ENCODE measurements around the gene PYCARD. TPM values are rescaled to one million over a fixed set of nuclear protein-coding genes. Genes with fewer than 3 reads are reported as not detected.

PYCARD gene
- polyA plus RNA-seq, 1 experiment = 21.8 TPM

DNA sequence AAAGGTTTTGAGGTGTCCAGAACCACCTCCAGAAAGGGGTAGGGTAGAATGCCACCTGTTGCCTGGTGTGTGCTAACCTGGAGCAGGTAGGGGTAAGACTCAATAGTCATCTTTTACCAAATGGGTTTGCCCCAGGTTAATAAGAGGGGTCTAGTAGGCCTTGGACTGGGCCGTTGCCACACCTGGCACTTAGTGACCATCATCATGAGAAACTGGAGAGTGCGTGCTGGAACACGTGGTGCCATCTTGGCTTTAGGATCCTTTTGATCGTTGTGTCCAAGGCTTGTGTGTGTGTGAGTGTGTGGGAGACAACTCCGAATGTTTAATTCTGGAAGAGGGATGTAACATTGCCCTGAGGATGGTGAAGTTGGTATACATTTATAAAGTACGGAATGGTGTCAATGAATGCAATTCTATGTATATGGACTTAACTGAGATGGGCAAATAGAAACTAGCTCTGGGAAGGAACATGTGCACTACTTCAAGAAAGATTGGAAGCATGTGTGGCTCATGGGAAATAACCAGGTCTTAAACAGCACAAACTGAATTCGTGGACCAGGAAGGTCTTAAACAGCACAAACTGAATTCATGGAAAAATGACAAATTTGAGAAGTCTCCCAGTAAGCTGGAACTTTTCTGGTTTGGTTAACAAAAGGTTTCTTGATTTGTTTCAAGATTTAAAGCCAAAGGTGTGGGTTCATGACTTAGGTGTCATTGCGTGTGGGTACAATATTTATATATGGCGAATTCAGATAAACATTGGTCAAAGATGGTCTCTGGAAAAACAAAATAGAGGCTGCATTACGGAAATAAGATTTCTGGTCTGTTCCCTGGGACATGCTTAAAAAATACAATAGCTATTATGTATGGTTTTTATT is 15.4 kb downstream of the PYCARD start:
- H3K27ac ChIP-seq (ENCODE audit: low read depth, low read length) = no peak overlapping the region
- CTCF ChIA-PET = interaction anchor here (0.6 to 1.0 kb wide), 3 partner anchors 45 to 264 kb away, joined by 3 read pairs; no protein-coding TSS in a partner anchor

DNA sequence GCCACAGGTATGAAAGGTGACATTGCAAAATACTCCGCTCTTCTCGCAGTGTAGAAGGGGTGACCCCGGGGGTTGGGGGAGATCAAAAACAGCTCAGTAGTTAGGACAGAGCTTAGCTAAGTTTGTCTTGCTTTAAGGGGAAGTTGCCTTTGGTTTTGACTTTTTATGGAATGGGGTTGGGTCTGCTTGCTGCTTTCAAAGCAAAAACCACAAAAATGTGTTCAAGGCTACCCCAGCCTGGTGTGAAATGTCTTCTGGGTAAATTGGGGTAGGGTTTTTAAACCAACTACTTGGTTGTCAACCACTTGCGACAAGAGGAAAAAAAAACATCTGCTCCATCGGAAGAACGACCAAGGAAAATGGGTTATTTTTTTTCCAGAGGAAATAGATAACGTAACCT is 16.4 kb downstream of the PYCARD start:
- Histone ChIP-seq H3K4me3 (ENCODE audit: low read depth, low read length) (no peak overlapping the region), H3K27ac (ENCODE audit: low read depth, low read length) (no peak overlapping the region), H3K9me3 (ENCODE audit: control insufficient read depth, insufficient read depth, low read length) (no peaks in the 10 kb centered on the region), H3K27me3 (ENCODE audit: control insufficient read depth, insufficient read depth, low read length) (no peaks in the 10 kb centered on the region)
- DNase-seq (ENCODE audit: low read depth, low spot score) = no peak
- ChIA-PET CTCF (no interaction called here), POLR2A (no interaction called here)
- TF ChIP-seq, protein P1, sequence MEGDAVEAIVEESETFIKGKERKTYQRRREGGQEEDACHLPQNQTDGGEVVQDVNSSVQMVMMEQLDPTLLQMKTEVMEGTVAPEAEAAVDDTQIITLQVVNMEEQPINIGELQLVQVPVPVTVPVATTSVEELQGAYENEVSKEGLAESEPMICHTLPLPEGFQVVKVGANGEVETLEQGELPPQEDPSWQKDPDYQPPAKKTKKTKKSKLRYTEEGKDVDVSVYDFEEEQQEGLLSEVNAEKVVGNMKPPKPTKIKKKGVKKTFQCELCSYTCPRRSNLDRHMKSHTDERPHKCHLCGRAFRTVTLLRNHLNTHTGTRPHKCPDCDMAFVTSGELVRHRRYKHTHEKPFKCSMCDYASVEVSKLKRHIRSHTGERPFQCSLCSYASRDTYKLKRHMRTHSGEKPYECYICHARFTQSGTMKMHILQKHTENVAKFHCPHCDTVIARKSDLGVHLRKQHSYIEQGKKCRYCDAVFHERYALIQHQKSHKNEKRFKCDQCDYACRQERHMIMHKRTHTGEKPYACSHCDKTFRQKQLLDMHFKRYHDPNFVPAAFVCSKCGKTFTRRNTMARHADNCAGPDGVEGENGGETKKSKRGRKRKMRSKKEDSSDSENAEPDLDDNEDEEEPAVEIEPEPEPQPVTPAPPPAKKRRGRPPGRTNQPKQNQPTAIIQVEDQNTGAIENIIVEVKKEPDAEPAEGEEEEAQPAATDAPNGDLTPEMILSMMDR (IDR thresholded peaks at IDR 0.05; ENCODE audit: low read depth, low read length) = no peak

More for the DNA sequence above, 15.4 kb downstream of the PYCARD start:
- TF ChIP-seq, protein P1 (IDR thresholded peaks at IDR 0.05; ENCODE audit: low read depth, low read length) = no peak
- no peak for DNase-seq (ENCODE audit: low read depth, low spot score)
- H3K4me3 ChIP-seq (ENCODE audit: low read depth, low read length) = no peak overlapping the region
- POLR2A ChIA-PET = interaction anchor here (0.6 to 1.1 kb wide), 3 partner anchors 11 to 518 kb away, joined by 3 to 4 read pairs (median 3); no protein-coding TSS in a partner anchor
- no peaks in the 10 kb centered on the region for H3K27me3 ChIP-seq (ENCODE audit: control insufficient read depth, insufficient read depth, low read length)
- no peaks in the 10 kb centered on the region for H3K9me3 ChIP-seq (ENCODE audit: control insufficient read depth, insufficient read depth, low read length)

DNA sequence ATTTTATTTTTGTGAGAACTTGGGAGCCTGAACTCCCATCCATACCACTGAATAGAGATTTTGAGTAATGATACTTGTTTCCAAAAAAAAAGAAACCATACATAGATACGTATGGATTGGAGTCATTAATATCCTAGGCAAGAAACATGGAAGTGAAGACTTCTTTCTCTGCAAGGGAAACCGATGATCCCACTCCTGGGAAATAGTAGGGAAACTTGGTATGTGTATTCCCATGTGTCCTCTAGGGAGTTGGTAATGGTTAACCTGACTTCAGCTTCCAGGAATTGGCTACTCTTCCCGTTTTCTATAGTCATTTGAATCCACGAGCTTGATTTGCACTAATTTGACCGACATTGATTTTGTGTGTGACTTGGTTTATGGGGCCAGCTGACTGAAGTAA is 17.2 kb downstream of the PYCARD start:
- CTCF ChIA-PET = no interaction called here
- Histone ChIP-seq H3K9me3 (ENCODE audit: control insufficient read depth, insufficient read depth, low read length) (no peaks in the 10 kb centered on the region; the same call in 1 of the 2 replicates), H3K27ac (ENCODE audit: low read depth, low read length) (no peak overlapping the region), H3K27me3 (ENCODE audit: control insufficient read depth, insufficient read depth, low read length) (no peaks in the 10 kb centered on the region), H3K4me3 (ENCODE audit: low read depth, low read length) (no peak overlapping the region)
- POLR2A ChIA-PET = no interaction called here
- DNase-seq (ENCODE audit: low read depth, low spot score) = no peak
- TF ChIP-seq, protein P1 (IDR thresholded peaks at IDR 0.05; ENCODE audit: low read depth, low read length) = no peak

DNA sequence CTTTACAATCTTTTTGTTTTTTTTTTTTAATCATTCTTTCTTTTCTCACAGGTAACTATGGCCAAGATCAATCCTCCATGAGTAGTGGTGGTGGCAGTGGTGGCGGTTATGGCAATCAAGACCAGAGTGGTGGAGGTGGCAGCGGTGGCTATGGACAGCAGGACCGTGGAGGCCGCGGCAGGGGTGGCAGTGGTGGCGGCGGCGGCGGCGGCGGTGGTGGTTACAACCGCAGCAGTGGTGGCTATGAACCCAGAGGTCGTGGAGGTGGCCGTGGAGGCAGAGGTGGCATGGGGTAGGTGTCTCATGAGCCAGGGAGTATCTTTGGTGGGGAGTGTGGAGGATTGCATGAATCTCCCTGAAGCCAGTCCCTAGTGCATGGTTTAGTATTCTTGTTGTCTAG is 17.7 kb downstream of the PYCARD start:
- no peaks in the 10 kb centered on the region for H3K27me3 ChIP-seq (ENCODE audit: control insufficient read depth, insufficient read depth, low read length)
- no peaks in the 10 kb centered on the region; the same call in 1 of the 2 replicates for H3K9me3 ChIP-seq (ENCODE audit: control insufficient read depth, insufficient read depth, low read length)
- no peak overlapping the region for H3K4me3 ChIP-seq (ENCODE audit: low read depth, low read length)
- POLR2A ChIA-PET = interaction anchor here (0.7 to 1.5 kb wide), 4 partner anchors 16 to 259 kb away, joined by 3 to 9 read pairs (median 4); partner anchors contain the start of gene KAT8
- DNase-seq (ENCODE audit: low read depth, low spot score) = no peak
- TF ChIP-seq, protein P1 (IDR thresholded peaks at IDR 0.05; ENCODE audit: low read depth, low read length) = no peak
- no peak overlapping the region for H3K27ac ChIP-seq (ENCODE audit: low read depth, low read length)
- CTCF ChIA-PET = no interaction called here
